ENCODE measurements around the gene FAM222B.

- TF ChIP-seq CTCF (conservative IDR thresholded peaks at IDR 0.05; ENCODE audit: low read length) (no peak), EZH2phosphoT487 (IDR thresholded peaks at IDR 0.05; ENCODE audit: borderline replicate concordance, low read depth, low read length) (no peak)
Observed at GRCh38 chr17:28725660-28726225, 116.8 kb downstream of the FAM222B start.
